Endothelial cell of umbilical vein (primary cell): ENCODE data around the gene GANAB. TPM values are rescaled to one million over a fixed set of nuclear protein-coding genes. Genes with fewer than 3 reads are reported as not detected.

ENCODE experiments used
- BruUV-seq: library from RNA; stranded (reverse); fragments of 400-500 nt; replicated peaks from 2 replicates; lab custom pipeline; 2021; lab: Mats Ljungman, UMichigan
- CTCF ChIA-PET: fragments of 300-600, 350-600 bp; sonication (Branson Sonifier 250); formaldehyde crosslinking; loops from one replicate; lab custom pipeline; 2021; ENCODE audit warnings: antibody characterized with exemption, inconsistent platforms; lab: Charles Lee
- POLR2A ChIA-PET: fragments of 300-600, 350-600 bp; sonication (Branson Sonifier 250); formaldehyde crosslinking; loops from one replicate; lab custom pipeline; 2021; ENCODE audit warnings: antibody characterized with exemption, inconsistent platforms; lab: Charles Lee
- DNase-seq: peaks from one replicate; pipeline ENCODE4 v3.0.0-alpha.2; 2011; ENCODE audit warnings: low read depth, low spot score
- FAIRE-seq: peaks from 2 replicates; lab custom pipeline; 2011; peaks lifted over from hg19 to GRCh38; lab: Jason Lieb, UNC
- H2AFZ ChIP-seq: 2 replicates; pipeline ENCODE4 v1.6.0; 2012; ENCODE audit warnings: low read depth, low read length, control low read depth, inconsistent platforms
- H3K27ac ChIP-seq: 2 replicates; pipeline ENCODE4 v1.5.1; 2011; ENCODE audit warnings: low read depth, mild to moderate bottlenecking, control low read depth, low read length, moderate library complexity; ENCODE audit not compliant: insufficient read depth
- H3K27me3 ChIP-seq, 2 experiments: 2 replicates each; pipeline versions ENCODE4 v1.6.0 to v1.6.1; 2011; ENCODE audit warnings: low read length in 2 of 2, mixed read lengths in 1 of 2; ENCODE audit not compliant: control insufficient read depth in 2 of 2, insufficient read depth in 2 of 2
- H3K36me3 ChIP-seq, 2 experiments: 2 replicates in 1 of 2; 3 replicates in 1 of 2; pipeline ENCODE4 v1.5.1; 2011; ENCODE audit warnings: low read length in 2 of 2, mild to moderate bottlenecking in 1 of 2, moderate library complexity in 1 of 2; ENCODE audit not compliant: control insufficient read depth in 2 of 2, insufficient read depth in 2 of 2; ENCODE audit errors: extremely low read depth in 1 of 2
- H3K4me1 ChIP-seq: 3 replicates; pipeline ENCODE4 v1.5.1; 2011; ENCODE audit warnings: mild to moderate bottlenecking, low read length; ENCODE audit not compliant: control insufficient read depth, insufficient read depth; ENCODE audit errors: extremely low read depth
- H3K4me2 ChIP-seq: 2 replicates; pipeline ENCODE4 v1.6.1; 2011; ENCODE audit warnings: low read length, control low read depth, mixed read lengths; ENCODE audit not compliant: insufficient read depth
- H3K4me3 ChIP-seq, 3 experiments: fragments of 200-600 bp in 1 of 3; sonication (generic), shearing (Covaris generic) in 1 of 3; replicated peaks in 1 of 3; 2 replicates each; pipeline ENCODE4 v1.5.1; 2011 to 2016; ENCODE audit warnings: control low read depth in 3 of 3, low read length in 3 of 3, mild to moderate bottlenecking in 2 of 3, inconsistent platforms in 1 of 3, low read depth in 1 of 3, moderate library complexity in 1 of 3; ENCODE audit not compliant: insufficient read depth in 1 of 3
- H3K79me2 ChIP-seq: 2 replicates; pipeline ENCODE4 v1.6.0; 2012; ENCODE audit warnings: low read length, inconsistent platforms; ENCODE audit not compliant: control insufficient read depth, insufficient read depth
- H3K9ac ChIP-seq: replicated peaks from 2 replicates; pipeline ENCODE3; 2011; ENCODE audit warnings: low read length, control low read depth; ENCODE audit not compliant: insufficient read depth; ENCODE audit errors: extremely low read depth
- H3K9me1 ChIP-seq: replicated peaks from 3 replicates; pipeline ENCODE4 v1.6.0; 2011; ENCODE audit warnings: mild to moderate bottlenecking, low read length; ENCODE audit not compliant: control insufficient read depth, insufficient read depth; ENCODE audit errors: extremely low read depth
- H3K9me3 ChIP-seq: replicated peaks from 2 replicates; pipeline ENCODE4 v1.5.1; 2012; ENCODE audit warnings: low read length, inconsistent platforms; ENCODE audit not compliant: control insufficient read depth, insufficient read depth
- H4K20me1 ChIP-seq: replicated peaks from 2 replicates; pipeline ENCODE3; 2011; ENCODE audit warnings: mild to moderate bottlenecking, low read length; ENCODE audit not compliant: control insufficient read depth, insufficient read depth; ENCODE audit errors: extremely low read depth
- CTCF ChIP-seq, 2 donors: IDR thresholded peaks; 1 replicate in 1 of 2; 2 replicates in 1 of 2; pipeline ENCODE4 v1.5.1; 2011; ENCODE audit warnings: low read length in 2 of 2, mild to moderate bottlenecking in 2 of 2, moderate library complexity in 2 of 2, control low read depth in 1 of 2, inconsistent platforms in 1 of 2, low read depth in 1 of 2; ENCODE audit not compliant: insufficient read depth in 1 of 2; ENCODE audit errors: extremely low read depth in 1 of 2
- EZH2 ChIP-seq: IDR thresholded peaks from 2 replicates; pipeline ENCODE4 v1.6.1; 2012; ENCODE audit warnings: borderline replicate concordance, low read depth, mild to moderate bottlenecking, moderate library complexity, low read length, inconsistent platforms; ENCODE audit not compliant: severe bottlenecking
- FOS ChIP-seq: IDR thresholded peaks from 2 replicates; pipeline ENCODE4 v1.6.1; 2011; ENCODE audit warnings: mild to moderate bottlenecking, low read length, moderate library complexity, borderline replicate concordance; ENCODE audit not compliant: insufficient read depth
- GATA2 ChIP-seq: IDR thresholded peaks from 2 replicates; pipeline ENCODE4 v1.7.0; 2011; ENCODE audit warnings: low read depth, mild to moderate bottlenecking, moderate library complexity, mixed read lengths, low read length; ENCODE audit not compliant: insufficient read length, insufficient read depth
- JUN ChIP-seq: IDR thresholded peaks from 2 replicates; pipeline ENCODE4 v1.6.1; 2011; ENCODE audit warnings: borderline replicate concordance, low read depth; ENCODE audit not compliant: insufficient read length, insufficient read depth
- MAX ChIP-seq: IDR thresholded peaks from 2 replicates; pipeline ENCODE4 v1.6.1; 2011; ENCODE audit not compliant: insufficient read depth, insufficient read length
- MYC ChIP-seq: IDR thresholded peaks from one replicate; pipeline ENCODE4 v1.6.1; 2011; ENCODE audit warnings: mild to moderate bottlenecking, low read depth, low read length
- POLR2A ChIP-seq: IDR thresholded peaks from 2 replicates; pipeline ENCODE4 v1.6.1; 2012; ENCODE audit warnings: low read depth, mild to moderate bottlenecking, control low read depth, low read length
- POLR2AphosphoS5 ChIP-seq: IDR thresholded peaks from 2 replicates; pipeline ENCODE4 v1.6.1; 2012; ENCODE audit warnings: low read depth, mild to moderate bottlenecking, control low read depth, low read length, moderate library complexity; ENCODE audit not compliant: insufficient read depth
- dilution Hi-C: fragments of 300-500 bp; cut with MboI; formaldehyde crosslinking; loops from one replicate; pipeline ENCODE4 v1.15.0; 2019; ENCODE audit warnings: low sequenced_read_pairs; ENCODE audit not compliant: extremely low pct_ligation_motif_present
- intact Hi-C: fragments of 100-400 bp; cut with micrococcal nuclease; formaldehyde crosslinking; loops from one replicate; pipeline ENCODE4 v1.10.0; 2022
- polyA plus RNA-seq, 4 experiments: library from polyadenylated mRNA; depleted of rRNA in 3 of 4; stranded (reverse) in 3 of 4; unstranded in 1 of 4; fragments of >200 nt; gene quantifications; 2 replicates each; pipeline versions ENCODE4 v1.2.1 to v1.2.3, GENCODE V29; 2011 to 2012; ENCODE audit warnings: missing spikeins in 1 of 4
- total RNA-seq: library from RNA; stranded (reverse); gene quantifications from 2 replicates; pipeline ENCODE4 v1.2.3, GENCODE V29; 2021

The GANAB gene
- total and polyA plus RNA-seq, 2 donors (not counting 3 experiments of a cell fraction or from before 2014, with no cell fraction given) = 389 to 455 TPM

DNA sequence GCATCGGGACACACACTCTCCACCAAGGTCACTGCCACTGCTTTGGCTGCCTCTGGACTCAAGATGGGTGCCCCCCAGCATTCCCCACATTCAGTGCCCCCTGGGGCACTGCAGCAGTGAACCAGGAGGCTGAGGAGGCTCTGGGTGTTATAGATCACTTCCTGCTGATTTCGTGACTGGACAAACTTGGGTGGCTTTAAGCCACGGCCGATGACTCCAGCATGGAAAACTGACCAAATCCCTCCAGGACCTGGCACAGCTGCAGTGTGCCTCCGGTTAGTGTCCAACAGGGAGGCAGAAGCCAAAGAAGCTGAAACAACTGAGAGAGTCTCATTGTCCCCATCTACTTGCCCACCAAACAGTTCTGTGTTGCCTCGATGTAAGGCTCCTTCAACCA, 1.2 kb upstream of the GANAB start:
- no peak overlapping the region for H3K9ac ChIP-seq

More for the DNA sequence above, 1.2 kb upstream of the GANAB start:
- H3K27me3 ChIP-seq = no peaks in the 10 kb centered on the region
- CTCF ChIA-PET = interaction anchor here (0.8 kb wide), 1 partner anchor 223 kb away, joined by 3 read pairs; no protein-coding TSS in a partner anchor
- no peaks in the 10 kb centered on the region for H4K20me1 ChIP-seq
- no peak for DNase-seq
- no TSS peak for BruUV-seq
- H3K4me3 ChIP-seq = no peak overlapping the region
- H3K27ac ChIP-seq = no peak overlapping the region
- TF ChIP-seq JUN (no peak), MAX (no peak), FOS (no peak), POLR2A (no peak), MYC (no peak), EZH2 (no peak), POLR2AphosphoS5 (no peak), GATA2 (no peak), CTCF (IDR thresholded peaks at IDR 0.05; ENCODE audit: extremely low read depth in 1 of 2, insufficient read depth in 1 of 2, low read depth in 1 of 2, low read length in 2 of 2) (no peak)
- peaks cover 15 to 25% of the 10 kb centered on the region in 2 experiments for H3K36me3 ChIP-seq
- H2AFZ ChIP-seq = no peak overlapping the region
- no peak for FAIRE-seq
- dilution Hi-C loops = no loop called here
- no peaks in the 10 kb centered on the region for H3K9me3 ChIP-seq
- no peaks in the 10 kb centered on the region for H3K9me1 ChIP-seq
- no peak overlapping the region for H3K4me2 ChIP-seq
- POLR2A ChIA-PET = interaction anchor here (2.5 kb wide), 1 partner anchor 18 kb away, joined by 13 read pairs; the partner anchor contains the start of genes C11orf98 and CSKMT
- H3K79me2 ChIP-seq = peaks cover 49% of the 10 kb centered on the region
- H3K4me1 ChIP-seq = peaks cover 13% of the 10 kb centered on the region
- intact Hi-C loops = no loop called here
